Measurements from ENCODE around the gene PRDM12.

Gene PRDM12

DNA sequence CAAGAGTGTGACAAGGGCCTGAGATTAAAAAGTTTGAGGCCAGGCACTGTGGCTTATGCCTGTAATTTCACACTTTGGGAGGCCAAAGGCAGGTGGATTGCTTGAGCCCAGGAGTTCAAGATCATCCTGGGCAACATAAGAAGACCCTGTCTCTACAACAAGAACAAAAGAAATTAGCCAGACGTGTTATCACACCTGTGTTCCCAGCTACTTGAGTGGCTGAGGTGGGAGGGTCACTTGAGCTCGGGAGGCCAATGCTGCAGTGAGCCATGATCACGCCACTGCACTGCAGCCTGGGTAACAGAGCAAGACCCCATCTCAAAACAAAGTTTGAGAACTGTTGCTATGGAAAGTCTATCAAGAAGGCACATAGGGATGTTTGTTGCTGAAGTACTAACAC lies 54.2 kb downstream of the PRDM12 start:
- H3K4me2 ChIP-seq (ENCODE audit: low read length) = no peak overlapping the region
- peaks cover 31% of the 10 kb centered on the region for H3K4me1 ChIP-seq (ENCODE audit: insufficient read depth, low read length, severe bottlenecking)
- H4K20me1 ChIP-seq (ENCODE audit: insufficient read depth, low read length) = no peaks in the 10 kb centered on the region
- no peak overlapping the region for H3K4me3 ChIP-seq (ENCODE audit: low read depth, low read length, poor library complexity, severe bottlenecking)
- no peaks in the 10 kb centered on the region for H3K36me3 ChIP-seq (ENCODE audit: insufficient read depth, low read length)
- H3K9me3 ChIP-seq (ENCODE audit: low read length) = no peaks in the 10 kb centered on the region
- H3K9ac ChIP-seq (ENCODE audit: low read length) = no peak overlapping the region
- H3K9me2 ChIP-seq (ENCODE audit: low read depth, low read length) = no peaks in the 10 kb centered on the region
- H3F3A ChIP-seq (ENCODE audit: insufficient read depth, low read length) = no peaks in the 10 kb centered on the region
- no peak overlapping the region for H3K27ac ChIP-seq (ENCODE audit: low read depth, low read length, poor library complexity, severe bottlenecking)
- peaks cover 29% of the 10 kb centered on the region for H3K79me2 ChIP-seq (ENCODE audit: insufficient read depth, low read length)
- no peak overlapping the region for H2AFZ ChIP-seq (ENCODE audit: low read length)
- no peaks in the 10 kb centered on the region for H3K27me3 ChIP-seq (ENCODE audit: insufficient read depth, low read length)
- TF ChIP-seq, protein P1, sequence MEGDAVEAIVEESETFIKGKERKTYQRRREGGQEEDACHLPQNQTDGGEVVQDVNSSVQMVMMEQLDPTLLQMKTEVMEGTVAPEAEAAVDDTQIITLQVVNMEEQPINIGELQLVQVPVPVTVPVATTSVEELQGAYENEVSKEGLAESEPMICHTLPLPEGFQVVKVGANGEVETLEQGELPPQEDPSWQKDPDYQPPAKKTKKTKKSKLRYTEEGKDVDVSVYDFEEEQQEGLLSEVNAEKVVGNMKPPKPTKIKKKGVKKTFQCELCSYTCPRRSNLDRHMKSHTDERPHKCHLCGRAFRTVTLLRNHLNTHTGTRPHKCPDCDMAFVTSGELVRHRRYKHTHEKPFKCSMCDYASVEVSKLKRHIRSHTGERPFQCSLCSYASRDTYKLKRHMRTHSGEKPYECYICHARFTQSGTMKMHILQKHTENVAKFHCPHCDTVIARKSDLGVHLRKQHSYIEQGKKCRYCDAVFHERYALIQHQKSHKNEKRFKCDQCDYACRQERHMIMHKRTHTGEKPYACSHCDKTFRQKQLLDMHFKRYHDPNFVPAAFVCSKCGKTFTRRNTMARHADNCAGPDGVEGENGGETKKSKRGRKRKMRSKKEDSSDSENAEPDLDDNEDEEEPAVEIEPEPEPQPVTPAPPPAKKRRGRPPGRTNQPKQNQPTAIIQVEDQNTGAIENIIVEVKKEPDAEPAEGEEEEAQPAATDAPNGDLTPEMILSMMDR (IDR thresholded peaks at IDR 0.05; ENCODE audit: low read length) = no peak
- TF ChIP-seq EZH2 (IDR thresholded peaks at IDR 0.05; ENCODE audit: borderline replicate concordance, low read length) = no peak

DNA sequence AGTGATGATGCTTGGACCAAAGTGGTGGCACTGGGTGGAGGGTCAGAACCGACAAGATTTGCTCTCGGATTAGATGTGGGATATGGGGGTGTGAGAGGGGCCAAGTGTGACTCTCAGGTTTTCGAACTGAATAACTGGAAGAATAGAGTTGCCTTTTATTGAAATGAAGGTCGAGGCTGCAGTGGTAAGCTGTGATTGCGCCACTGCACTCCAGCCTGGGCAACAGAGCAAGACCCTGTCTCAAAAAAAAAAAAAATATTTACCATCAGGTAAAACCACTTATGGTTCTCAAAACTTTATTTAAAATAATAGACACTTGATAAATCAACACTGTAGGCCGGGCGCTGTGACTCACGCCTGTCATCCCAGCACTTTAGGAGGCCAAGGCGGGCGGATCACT lies 56.4 kb downstream of the PRDM12 start:
- peaks cover 7% of the 10 kb centered on the region for H3K79me2 ChIP-seq (ENCODE audit: insufficient read depth, low read length)
- H3K9me3 ChIP-seq (ENCODE audit: low read length) = no peaks in the 10 kb centered on the region
- no peak overlapping the region for H3K4me3 ChIP-seq (ENCODE audit: low read depth, low read length, poor library complexity, severe bottlenecking)
- H3K9me2 ChIP-seq (ENCODE audit: low read depth, low read length) = no peaks in the 10 kb centered on the region
- no peaks in the 10 kb centered on the region for H3F3A ChIP-seq (ENCODE audit: insufficient read depth, low read length)
- no peaks in the 10 kb centered on the region for H3K36me3 ChIP-seq (ENCODE audit: insufficient read depth, low read length)
- H3K9ac ChIP-seq (ENCODE audit: low read length) = no peak overlapping the region
- H2AFZ ChIP-seq (ENCODE audit: low read length) = no peak overlapping the region
- no peaks in the 10 kb centered on the region for H4K20me1 ChIP-seq (ENCODE audit: insufficient read depth, low read length)
- no peak overlapping the region for H3K4me2 ChIP-seq (ENCODE audit: low read length)
- no peak for TF ChIP-seq EZH2 (IDR thresholded peaks at IDR 0.05; ENCODE audit: borderline replicate concordance, low read length)
- TF ChIP-seq, protein P1 (IDR thresholded peaks at IDR 0.05; ENCODE audit: low read length) = no peak
- no peak overlapping the region for H3K27ac ChIP-seq (ENCODE audit: low read depth, low read length, poor library complexity, severe bottlenecking)
- H3K27me3 ChIP-seq (ENCODE audit: insufficient read depth, low read length) = no peaks in the 10 kb centered on the region
- peaks cover 9% of the 10 kb centered on the region for H3K4me1 ChIP-seq (ENCODE audit: insufficient read depth, low read length, severe bottlenecking)

DNA sequence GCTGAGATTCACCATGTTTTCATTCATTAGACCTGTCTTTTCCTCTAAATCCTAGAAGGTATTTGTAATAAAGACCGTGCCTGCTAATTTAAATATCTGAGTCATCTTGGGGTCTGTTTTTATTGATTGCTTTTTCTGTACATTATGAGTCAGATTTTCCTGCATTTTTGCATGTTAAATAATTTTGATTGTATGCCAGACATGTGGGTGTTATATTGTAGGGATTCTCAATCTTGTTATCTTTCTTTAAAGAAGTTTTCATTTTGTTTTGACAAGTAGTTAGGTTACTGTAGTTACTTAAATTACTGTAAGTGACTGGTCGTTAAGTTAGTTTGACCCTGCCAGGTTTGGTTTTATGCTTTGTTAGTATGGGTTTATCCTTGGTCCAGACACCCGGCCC lies 64.3 kb downstream of the PRDM12 start:
- no peak overlapping the region for H2AFZ ChIP-seq (ENCODE audit: low read length)
- H3K4me3 ChIP-seq (ENCODE audit: low read depth, low read length, poor library complexity, severe bottlenecking) = no peak overlapping the region
- H3K4me2 ChIP-seq (ENCODE audit: low read length) = no peak overlapping the region
- H3K9me3 ChIP-seq (ENCODE audit: low read length) = no peaks in the 10 kb centered on the region
- H3K27me3 ChIP-seq (ENCODE audit: insufficient read depth, low read length) = no peaks in the 10 kb centered on the region
- H4K20me1 ChIP-seq (ENCODE audit: insufficient read depth, low read length) = no peaks in the 10 kb centered on the region
- H3K4me1 ChIP-seq (ENCODE audit: insufficient read depth, low read length, severe bottlenecking) = no peaks in the 10 kb centered on the region
- 0 out of 2 replicates have a peak, but pooled peaks cover 3% of the 10 kb centered on the region for H3K79me2 ChIP-seq (ENCODE audit: insufficient read depth, low read length)
- H3F3A ChIP-seq (ENCODE audit: insufficient read depth, low read length) = no peaks in the 10 kb centered on the region
- H3K36me3 ChIP-seq (ENCODE audit: insufficient read depth, low read length) = no peaks in the 10 kb centered on the region
- H3K9me2 ChIP-seq (ENCODE audit: low read depth, low read length) = no peaks in the 10 kb centered on the region
- H3K9ac ChIP-seq (ENCODE audit: low read length) = no peak overlapping the region
- TF ChIP-seq EZH2 (IDR thresholded peaks at IDR 0.05; ENCODE audit: borderline replicate concordance, low read length) = no peak
- TF ChIP-seq, protein P1 (IDR thresholded peaks at IDR 0.05; ENCODE audit: low read length) = no peak
- no peak overlapping the region for H3K27ac ChIP-seq (ENCODE audit: low read depth, low read length, poor library complexity, severe bottlenecking)

All from OCI-LY1 (cell line).